WTC11 (cell line): ENCODE data around the gene LCNL1.

ENCODE experiments used
- ATF2 ChIP-seq: sonication (generic); formaldehyde crosslinking; IDR thresholded peaks from 2 replicates; pipeline ENCODE4 v1.8.1; 2022; ENCODE audit warnings: low read depth, missing genetic modification reagents, borderline replicate concordance
- CREB1 ChIP-seq: sonication (generic); formaldehyde crosslinking; IDR thresholded peaks from 2 replicates; pipeline ENCODE4 v1.8.0; 2023; ENCODE audit warnings: mild to moderate bottlenecking, missing genetic modification reagents
- CTCF ChIP-seq: fragments of 200-600 bp; IDR thresholded peaks from 2 replicates; pipeline ENCODE4 v1.8.0; 2022; ENCODE audit warnings: antibody characterized with exemption
- ELF4 ChIP-seq: sonication (generic); formaldehyde crosslinking; IDR thresholded peaks from 2 replicates; pipeline ENCODE4 v1.8.1; 2022; ENCODE audit warnings: low read depth, mild to moderate bottlenecking, moderate library complexity, missing genetic modification reagents
- NFATC4 ChIP-seq: fragments of 250-450 bp; sonication (Bioruptor Pico); IDR thresholded peaks from 2 replicates; pipeline ENCODE4 v1.9.0; 2021; ENCODE audit warnings: mild to moderate bottlenecking
- NR2C2 ChIP-seq: sonication (generic); formaldehyde crosslinking; IDR thresholded peaks from 2 replicates; pipeline ENCODE4 v1.8.0; 2022; ENCODE audit warnings: mild to moderate bottlenecking, missing genetic modification reagents
- NR3C1 ChIP-seq: sonication (generic); formaldehyde crosslinking; conservative IDR thresholded peaks from 2 replicates; pipeline ENCODE4 v1.8.1; 2023; ENCODE audit warnings: low read depth, mild to moderate bottlenecking, missing genetic modification reagents
- ZNF423 ChIP-seq: fragments of 250-450 bp; sonication (Bioruptor Pico); IDR thresholded peaks from 2 replicates; pipeline ENCODE4 v2.1.2; 2022; ENCODE audit warnings: mild to moderate bottlenecking, moderate library complexity
- ZNF532 ChIP-seq: fragments of 250-450 bp; sonication (Bioruptor Pico); IDR thresholded peaks from 2 replicates; pipeline ENCODE4 v1.9.0; 2021; ENCODE audit warnings: mild to moderate bottlenecking, borderline replicate concordance
- TF ChIP-seq, protein P1 (sequence below): sonication (generic); formaldehyde crosslinking; conservative IDR thresholded peaks from 2 replicates; pipeline ENCODE4 v1.8.1; 2022; ENCODE audit warnings: mild to moderate bottlenecking, missing genetic modification reagents
- TF ChIP-seq, protein P2 (sequence below): fragments of 250-450 bp; sonication (Bioruptor Pico); conservative IDR thresholded peaks from 2 replicates; pipeline ENCODE4 v1.9.0; 2021; ENCODE audit warnings: mild to moderate bottlenecking
- TF ChIP-seq, protein P3 (sequence below): sonication (generic); formaldehyde crosslinking; IDR thresholded peaks from 2 replicates; pipeline ENCODE4 v1.8.1; 2023; ENCODE audit warnings: mild to moderate bottlenecking, missing genetic modification reagents, moderate library complexity

DNA sequence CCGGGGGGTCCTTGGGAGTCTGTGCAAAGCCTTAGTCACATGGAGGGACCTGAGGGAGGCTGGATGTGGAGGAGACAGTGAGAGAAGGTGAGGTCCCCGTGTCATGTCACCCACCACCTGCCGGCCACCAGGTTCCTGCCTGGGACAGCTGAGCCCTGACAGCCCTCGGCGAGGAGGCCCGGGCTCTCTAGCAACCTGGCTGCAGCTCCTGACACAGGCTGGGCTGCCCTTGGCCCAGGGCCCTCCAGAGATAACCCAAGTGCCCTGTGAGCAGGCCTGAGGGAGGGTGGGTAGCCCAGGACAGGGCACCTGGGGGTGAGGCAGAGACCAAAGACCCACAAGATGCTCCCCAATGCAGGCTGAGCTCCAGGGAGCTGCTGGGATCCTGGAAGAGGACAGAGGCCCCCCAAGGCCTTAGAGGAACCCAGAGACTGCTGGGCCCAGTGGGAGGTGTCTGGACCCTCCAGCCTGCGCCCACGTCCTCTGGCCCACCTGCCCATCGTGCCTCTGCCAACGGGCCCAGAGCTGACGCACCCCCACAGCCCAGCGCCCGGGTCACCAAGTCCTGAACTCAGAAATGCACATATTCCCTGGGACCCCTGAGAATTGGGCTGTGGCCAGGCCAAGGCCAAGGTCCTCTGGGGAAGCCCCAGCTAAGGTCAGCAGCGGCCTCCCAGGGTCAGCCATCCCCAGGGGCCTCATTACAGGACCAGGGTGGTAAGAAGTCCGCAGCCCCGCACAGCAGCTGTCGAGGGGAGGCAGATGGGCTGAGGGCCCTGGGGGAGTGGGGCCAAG lies 14.3 kb upstream of the LCNL1 start:
- TF ChIP-seq ELF4 (CRISPR knock-in tag), result no peak
- TF ChIP-seq, protein P1, sequence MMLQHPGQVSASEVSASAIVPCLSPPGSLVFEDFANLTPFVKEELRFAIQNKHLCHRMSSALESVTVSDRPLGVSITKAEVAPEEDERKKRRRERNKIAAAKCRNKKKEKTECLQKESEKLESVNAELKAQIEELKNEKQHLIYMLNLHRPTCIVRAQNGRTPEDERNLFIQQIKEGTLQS, result no peak
- TF ChIP-seq CREB1 (CRISPR knock-in tag), result no peak
- TF ChIP-seq CTCF, result no peak
- no peak for TF ChIP-seq ZNF423 (CRISPR knock-in tag)
- TF ChIP-seq, protein P2, sequence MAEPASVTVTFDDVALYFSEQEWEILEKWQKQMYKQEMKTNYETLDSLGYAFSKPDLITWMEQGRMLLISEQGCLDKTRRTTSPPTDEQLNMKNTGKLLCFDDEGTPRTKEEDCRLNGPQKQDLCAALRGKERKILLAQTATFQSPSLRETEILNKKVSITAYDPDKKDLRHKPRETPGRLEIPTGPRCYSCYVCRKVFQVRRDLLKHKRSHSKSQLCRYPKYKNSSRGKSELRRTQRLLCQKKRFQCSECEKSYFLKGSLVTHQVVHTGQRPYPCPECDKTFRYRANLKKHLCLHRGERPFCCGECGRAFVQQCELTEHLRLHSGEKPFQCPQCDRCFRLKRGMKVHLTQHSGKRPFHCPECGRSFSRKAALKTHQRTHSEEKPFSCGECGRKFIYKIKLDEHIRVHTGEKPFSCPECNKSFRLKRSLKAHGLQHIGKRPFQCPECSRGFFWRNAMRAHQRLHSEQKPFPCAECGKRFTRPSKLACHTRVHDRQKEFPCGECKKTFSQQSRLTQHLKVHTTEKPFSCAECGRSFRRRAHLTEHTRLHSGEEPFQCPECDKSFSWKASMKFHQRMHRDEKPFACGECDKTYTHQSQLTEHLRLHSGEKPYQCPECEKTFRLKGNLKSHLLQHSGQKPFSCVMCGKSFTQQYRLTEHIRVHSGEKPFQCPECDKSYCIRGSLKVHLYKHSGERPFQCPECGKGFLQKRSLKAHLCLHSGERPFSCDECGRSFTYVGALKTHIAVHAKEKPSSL (CRISPR knock-in tag), result no peak
- TF ChIP-seq, protein P3, sequence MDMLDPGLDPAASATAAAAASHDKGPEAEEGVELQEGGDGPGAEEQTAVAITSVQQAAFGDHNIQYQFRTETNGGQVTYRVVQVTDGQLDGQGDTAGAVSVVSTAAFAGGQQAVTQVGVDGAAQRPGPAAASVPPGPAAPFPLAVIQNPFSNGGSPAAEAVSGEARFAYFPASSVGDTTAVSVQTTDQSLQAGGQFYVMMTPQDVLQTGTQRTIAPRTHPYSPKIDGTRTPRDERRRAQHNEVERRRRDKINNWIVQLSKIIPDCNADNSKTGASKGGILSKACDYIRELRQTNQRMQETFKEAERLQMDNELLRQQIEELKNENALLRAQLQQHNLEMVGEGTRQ, result no peak
- no peak for TF ChIP-seq ATF2 (CRISPR knock-in tag)
- TF ChIP-seq NR2C2 (CRISPR knock-in tag), result no peak
- TF ChIP-seq NR3C1, result no peak
- TF ChIP-seq ZNF532 (CRISPR knock-in tag), result no peak
- TF ChIP-seq NFATC4 (CRISPR knock-in tag), result no peak
